H1 (cell line): ENCODE measurements around the gene ATP8B2. TPM values are rescaled to one million over a fixed set of nuclear protein-coding genes. Genes with fewer than 3 reads are reported as not detected.

Source experiments
- EZH2 ChIP-seq: fragments of 200-600 bp; sonication (generic); IDR thresholded peaks from 2 replicates; pipeline ENCODE4 v1.7.1; 2012; ENCODE audit warnings: low read depth, mild to moderate bottlenecking, moderate library complexity, low read length, inconsistent platforms; ENCODE audit not compliant: severe bottlenecking
- KDM4A ChIP-seq: IDR thresholded peaks from one replicate; pipeline ENCODE4 v1.7.1; 2012; ENCODE audit warnings: low read depth, mild to moderate bottlenecking, moderate library complexity, low read length, inconsistent platforms; ENCODE audit not compliant: severe bottlenecking
- polyA plus RNA-seq, 7 experiments: library from polyadenylated mRNA; depleted of rRNA in 3 of 7; stranded (reverse) in 5 of 7; unstranded in 2 of 7; fragments of >200 nt in 5 of 7; fragments of 200-250 nt in 2 of 7; gene quantifications; 1 replicate in 5 of 7; 2 replicates in 1 of 7; 4 replicates in 1 of 7; pipeline versions ENCODE4 v1.2.1 to v1.2.3, GENCODE V29; 2011 to 2013; ENCODE audit warnings: missing spikeins in 2 of 7, mixed read lengths in 2 of 7
- total RNA-seq: library from RNA; stranded (reverse); fragmentation: NEBNext Ultra II Directional; extraction: Animal tissue kit (Norgen Biotek cat#: 25700); gene quantifications from 2 replicates; pipeline ENCODE4 v1.2.1, GENCODE V29; 2021

The ATP8B2 gene
- total and polyA plus RNA-seq, 2 of the 8 experiments (the other 6 are each of a cell fraction or from before 2014, with no cell fraction given): 61.4 to 70.1 TPM

- TF ChIP-seq KDM4A: no peak
- TF ChIP-seq EZH2: no peak
These were observed 54.0 kb downstream of the ATP8B2 start (continued) for GRCh38 chr1:154379301-154379700.
